ENCODE results near the gene ZNF670.

DNA sequence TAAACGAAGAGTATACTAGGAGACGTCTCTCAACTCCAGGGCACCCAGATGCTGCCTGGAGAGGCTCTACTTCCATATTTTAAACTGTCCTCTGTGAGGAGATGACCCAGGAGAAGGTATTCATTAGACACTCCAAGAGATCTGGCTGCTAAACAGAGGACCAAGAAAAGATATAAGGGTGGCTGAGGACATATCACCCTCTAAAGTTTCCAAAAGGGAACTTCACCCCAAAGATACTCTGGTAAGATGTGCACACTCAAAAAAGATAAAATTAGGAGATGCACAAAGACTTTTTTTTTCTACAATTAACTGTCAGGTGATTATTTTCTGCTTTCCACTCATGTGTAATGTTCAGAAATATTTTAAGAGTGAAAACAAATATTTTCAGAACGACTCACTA is 1.4 kb downstream of the ZNF670 start:
- TF ChIP-seq EZH2 (IDR thresholded peaks at IDR 0.05), result no peak
- TF ChIP-seq, protein P1, sequence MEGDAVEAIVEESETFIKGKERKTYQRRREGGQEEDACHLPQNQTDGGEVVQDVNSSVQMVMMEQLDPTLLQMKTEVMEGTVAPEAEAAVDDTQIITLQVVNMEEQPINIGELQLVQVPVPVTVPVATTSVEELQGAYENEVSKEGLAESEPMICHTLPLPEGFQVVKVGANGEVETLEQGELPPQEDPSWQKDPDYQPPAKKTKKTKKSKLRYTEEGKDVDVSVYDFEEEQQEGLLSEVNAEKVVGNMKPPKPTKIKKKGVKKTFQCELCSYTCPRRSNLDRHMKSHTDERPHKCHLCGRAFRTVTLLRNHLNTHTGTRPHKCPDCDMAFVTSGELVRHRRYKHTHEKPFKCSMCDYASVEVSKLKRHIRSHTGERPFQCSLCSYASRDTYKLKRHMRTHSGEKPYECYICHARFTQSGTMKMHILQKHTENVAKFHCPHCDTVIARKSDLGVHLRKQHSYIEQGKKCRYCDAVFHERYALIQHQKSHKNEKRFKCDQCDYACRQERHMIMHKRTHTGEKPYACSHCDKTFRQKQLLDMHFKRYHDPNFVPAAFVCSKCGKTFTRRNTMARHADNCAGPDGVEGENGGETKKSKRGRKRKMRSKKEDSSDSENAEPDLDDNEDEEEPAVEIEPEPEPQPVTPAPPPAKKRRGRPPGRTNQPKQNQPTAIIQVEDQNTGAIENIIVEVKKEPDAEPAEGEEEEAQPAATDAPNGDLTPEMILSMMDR (IDR thresholded peaks at IDR 0.05), result no peak
- TF ChIP-seq EZH2phosphoT487 (IDR thresholded peaks at IDR 0.05), result no peak
